HG02571 (cell line): ENCODE results near the gene MZF1.

ENCODE experiments used
- ATAC-seq: cut with Tn5 transposase; IDR thresholded peaks from one replicate; pipeline ENCODE4 v1.9.1; 2021; ENCODE audit warnings: mild to moderate bottlenecking, moderate library complexity; ENCODE audit not compliant: unreplicated experiment

MZF1 gene

GRCh38 chr19:58570770-58571574 is 2.2 kb downstream of the MZF1 start:
- no peak for ATAC-seq

- no peak for ATAC-seq
Observed at GRCh38 chr19:58569943-58570670, 3.0 kb downstream of the MZF1 start.

GRCh38 chr19:58569191-58569942 is 3.8 kb downstream of the MZF1 start:
- ATAC-seq: no peak

GRCh38 chr19:58568453-58569130 is 4.5 kb downstream of the MZF1 start:
- no peak for ATAC-seq

GRCh38 chr19:58566989-58567388 is 6.1 kb downstream of the MZF1 start:
- ATAC-seq: no peak

- no peak for ATAC-seq
Observed at GRCh38 chr19:58563823-58564222, 9.3 kb downstream of the MZF1 start.

GRCh38 chr19:58563034-58563573 is 10.0 kb downstream of the MZF1 start:
- ATAC-seq: no peak

- ATAC-seq: no peak
Observed at GRCh38 chr19:58562122-58563033, 10.8 kb downstream of the MZF1 start.

GRCh38 chr19:58561373-58562121 is 11.6 kb downstream of the MZF1 start:
- no peak for ATAC-seq

GRCh38 chr19:58560921-58561320 is 12.2 kb downstream of the MZF1 start:
- no peak for ATAC-seq

GRCh38 chr19:58560007-58560887 is 12.9 kb downstream of the MZF1 start:
- ATAC-seq: no peak

GRCh38 chr19:58559275-58560006 is 13.7 kb downstream of the MZF1 start:
- peak; percentile 29 for ATAC-seq

- ATAC-seq: peak; percentile 46
Observed at GRCh38 chr19:58558623-58559274, 14.4 kb downstream of the MZF1 start.

GRCh38 chr19:58558066-58558622 is 15.0 kb downstream of the MZF1 start, which contains the start of gene UBE2M:
TSS of gene UBE2M (minus strand) at chr19:58558611. CDS start at chr19:58558381, 230 bp downstream.
- no peak for ATAC-seq

- ATAC-seq: no peak
Observed at GRCh38 chr19:58557221-58558065, 15.7 kb downstream of the MZF1 start.
